Colon (tissue), 2 donors: ENCODE results near the gene TMEM86A.
"Not testable (repeated sequence)": the region's sequence is repeated elsewhere in the genome, so short reads cannot be mapped to it uniquely, and the experiment has no call there.

Source experiments
- FAIRE-seq: peaks from 2 replicates; lab custom pipeline; 2012; peaks lifted over from hg19 to GRCh38; lab: Jason Lieb, UNC
- donor health status: control.
- donor health status: control.

Gene TMEM86A

GRCh38 chr11:18698341-18699268 lies at the start of gene TMEM86A:
Gene TMEM86A (plus strand): TSS chr11:18698779. CDS start chr11:18698887, 108 bp downstream.
- no peak for FAIRE-seq

GRCh38 chr11:18650353-18650752 lies 48.2 kb upstream of the TMEM86A start:
- no peak for FAIRE-seq

- FAIRE-seq: no peak
Measured at GRCh38 chr11:18650859-18651557, 47.6 kb upstream of the TMEM86A start.

- no peak for FAIRE-seq
Measured at GRCh38 chr11:18657673-18658072, 40.9 kb upstream of the TMEM86A start.

- peak; percentile 10 for FAIRE-seq
Measured at GRCh38 chr11:18665353-18665872, 33.2 kb upstream of the TMEM86A start.

- no peak for FAIRE-seq
Measured at GRCh38 chr11:18668131-18668530, 30.4 kb upstream of the TMEM86A start.

GRCh38 chr11:18669219-18669596 lies 29.4 kb upstream of the TMEM86A start:
- FAIRE-seq: no peak

- FAIRE-seq: no peak
Measured at GRCh38 chr11:18669711-18670110, 28.9 kb upstream of the TMEM86A start.

GRCh38 chr11:18671246-18671645 lies 27.3 kb upstream of the TMEM86A start:
- FAIRE-seq: no peak

- not testable (repeated sequence) for FAIRE-seq
Measured at GRCh38 chr11:18672209-18672608, 26.4 kb upstream of the TMEM86A start.

- FAIRE-seq: no peak
Measured at GRCh38 chr11:18676803-18677202, 21.8 kb upstream of the TMEM86A start.

- no peak for FAIRE-seq
Measured at GRCh38 chr11:18677560-18677959, 21.0 kb upstream of the TMEM86A start.

GRCh38 chr11:18681949-18682348 lies 16.6 kb upstream of the TMEM86A start:
- FAIRE-seq: not testable (repeated sequence)

- FAIRE-seq: no peak
Measured at GRCh38 chr11:18682466-18682865, 16.1 kb upstream of the TMEM86A start.

- FAIRE-seq: no peak
Measured at GRCh38 chr11:18684267-18684666, 14.3 kb upstream of the TMEM86A start.

GRCh38 chr11:18691467-18692140 lies 7.0 kb upstream of the TMEM86A start:
- FAIRE-seq: not testable (repeated sequence)

- no peak for FAIRE-seq
Measured at GRCh38 chr11:18692941-18693760, 5.4 kb upstream of the TMEM86A start.

- no peak for FAIRE-seq
Measured at GRCh38 chr11:18696638-18697225, 1.8 kb upstream of the TMEM86A start.

- FAIRE-seq: no peak
Measured at GRCh38 chr11:18697576-18697975, 1.0 kb upstream of the TMEM86A start.

- FAIRE-seq: no peak
Measured at GRCh38 chr11:18699269-18699596, 654 bp downstream of the TMEM86A start.

GRCh38 chr11:18699848-18700261 lies 1.3 kb downstream of the TMEM86A start:
- no peak for FAIRE-seq
